GM18499 (cell line): ENCODE measurements around the gene CDH4.

Experiments used
- ATAC-seq: cut with Tn5 transposase; IDR thresholded peaks from one replicate; pipeline ENCODE4 v1.9.1; 2021; ENCODE audit warnings: moderate number of reproducible peaks; ENCODE audit not compliant: insufficient read depth, unreplicated experiment

Gene CDH4

GRCh38 chr20:61353261-61354000 is 101.4 kb downstream of the CDH4 start:
- no peak for ATAC-seq

DNA sequence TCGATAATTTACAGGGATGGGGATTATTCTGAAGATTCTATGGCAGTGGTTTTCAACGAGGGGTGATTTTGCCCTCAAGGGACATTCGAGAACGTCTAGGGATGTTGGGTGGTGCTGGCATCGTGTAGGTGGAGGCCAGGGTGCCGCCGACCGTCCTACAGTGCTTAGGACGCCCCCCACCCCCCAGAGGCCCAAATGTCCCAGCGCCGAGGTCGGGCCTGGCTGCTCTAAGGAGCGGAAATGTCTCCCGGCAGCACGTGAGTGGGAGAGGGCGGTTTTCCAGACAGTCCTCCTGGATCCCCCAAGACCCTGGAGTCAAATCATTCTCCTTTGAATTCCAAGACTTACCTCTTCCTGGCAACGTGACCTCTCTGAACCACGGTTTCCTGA is 101.9 kb downstream of the CDH4 start:
- no peak for ATAC-seq

GRCh38 chr20:61354501-61354900 is 102.4 kb downstream of the CDH4 start:
- no peak for ATAC-seq

DNA sequence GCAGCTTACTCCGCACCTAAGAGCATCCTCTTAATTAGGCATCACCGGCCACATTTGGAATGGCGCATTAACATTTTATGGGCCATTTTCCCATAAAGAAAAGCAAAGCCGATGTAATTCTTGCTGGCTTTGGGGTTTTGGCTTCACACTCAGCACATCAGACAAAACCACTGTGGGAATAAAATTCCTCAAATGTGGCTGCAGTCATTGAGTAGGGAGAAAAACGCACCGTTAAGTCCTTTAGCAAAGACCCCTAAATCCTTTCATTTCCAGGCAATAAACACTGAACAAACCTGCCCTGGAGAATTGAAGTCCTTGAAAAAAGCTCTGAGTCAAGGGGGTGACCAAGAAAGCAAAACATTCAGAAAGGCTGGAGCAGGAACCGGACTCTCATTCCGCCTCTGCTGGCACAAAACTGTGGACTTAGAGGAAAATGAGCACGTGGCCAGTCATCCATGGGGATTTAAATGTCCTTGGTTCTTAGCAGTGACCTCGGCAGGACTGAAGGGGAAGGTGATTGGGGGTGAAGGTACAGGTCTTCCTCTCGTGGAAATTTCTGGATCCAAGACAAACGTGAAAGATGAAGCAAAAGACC is 102.9 kb downstream of the CDH4 start:
- no peak for ATAC-seq

- ATAC-seq, result no peak
Measured at GRCh38 chr20:61355585-61355984, 103.5 kb downstream of the CDH4 start.

DNA sequence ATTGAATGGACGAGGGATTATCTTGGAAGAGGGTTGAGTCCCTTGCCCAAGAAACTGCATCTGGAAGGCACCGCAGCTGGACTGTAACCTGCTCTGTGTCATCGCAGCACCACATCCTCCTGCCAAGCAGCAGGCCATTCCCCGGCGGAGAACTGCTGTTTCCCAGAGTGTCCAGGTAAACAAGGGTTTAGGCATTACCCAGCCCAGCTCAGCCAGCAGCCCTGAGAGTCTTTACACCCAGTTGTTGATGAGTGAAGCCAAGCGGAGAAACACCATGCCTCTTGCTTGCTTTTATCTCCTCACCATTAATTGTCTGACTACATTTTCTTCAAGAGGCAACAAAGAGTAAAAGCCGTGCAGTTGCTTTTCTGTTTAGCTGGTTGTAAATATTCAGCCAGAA is 104.1 kb downstream of the CDH4 start:
- ATAC-seq, result no peak

DNA sequence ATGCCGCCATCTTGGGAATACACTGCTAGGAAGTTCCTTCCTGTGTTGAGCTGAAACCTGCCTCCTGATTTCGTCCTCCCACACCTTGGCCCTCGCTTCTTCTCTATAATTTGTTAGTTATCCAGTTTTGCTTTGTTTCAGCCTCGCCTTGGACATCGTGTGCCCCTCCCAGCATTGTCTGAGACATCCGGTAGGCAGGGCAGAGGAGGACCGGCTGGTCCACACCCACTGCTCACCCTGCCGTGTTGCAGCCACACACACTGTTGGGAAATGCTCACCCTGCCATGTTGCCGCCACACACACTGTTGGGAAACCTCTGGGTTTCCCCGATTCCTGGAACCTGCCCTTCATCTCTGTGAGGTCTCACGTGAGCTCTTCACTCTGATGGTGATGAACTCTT is 105.1 kb downstream of the CDH4 start:
- ATAC-seq, result no peak

GRCh38 chr20:61359254-61359653 is 107.2 kb downstream of the CDH4 start:
- ATAC-seq, result no peak

DNA sequence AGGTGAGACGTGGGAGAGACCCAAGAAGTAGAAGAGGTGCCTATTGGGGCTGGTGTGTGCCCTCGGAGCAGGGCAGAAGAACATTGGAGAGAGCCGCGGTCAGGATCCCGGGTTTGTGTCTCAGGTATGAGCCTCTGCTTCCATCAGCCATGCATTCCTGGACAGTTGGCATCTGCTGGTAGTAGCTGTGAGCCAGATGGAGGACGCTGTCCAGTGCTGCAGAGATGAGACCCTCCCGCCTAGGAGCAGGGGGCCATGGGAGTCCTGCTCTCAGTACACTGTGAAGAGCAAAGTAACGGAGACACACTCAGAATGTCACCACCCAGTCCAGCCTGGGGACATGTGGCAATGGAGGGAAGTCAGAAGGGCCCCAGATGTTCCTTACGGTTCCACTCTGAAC is 108.2 kb downstream of the CDH4 start:
- ATAC-seq, result no peak

DNA sequence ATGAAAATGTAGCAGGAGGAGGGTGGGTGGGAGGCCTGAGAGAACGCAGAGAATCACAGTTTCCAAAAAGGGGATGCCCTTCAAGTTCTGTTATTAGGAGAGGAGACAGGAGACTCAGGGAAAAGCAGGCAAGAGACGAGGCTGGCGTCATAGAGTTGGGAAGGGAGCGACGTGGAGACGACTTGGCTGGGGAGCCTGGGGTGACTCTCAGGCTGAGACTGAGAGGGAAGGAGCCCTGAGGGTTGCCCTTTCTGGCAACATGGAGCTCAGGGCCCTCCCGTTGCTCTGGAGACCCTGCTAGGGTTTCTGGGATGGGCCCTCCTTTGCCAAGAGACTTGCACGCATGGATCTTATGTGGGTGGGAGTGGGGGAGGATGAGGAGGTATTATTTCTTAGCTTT is 108.9 kb downstream of the CDH4 start:
- ATAC-seq, result no peak

- no peak for ATAC-seq
Measured at GRCh38 chr20:61361501-61361900, 109.4 kb downstream of the CDH4 start.

GRCh38 chr20:61364147-61364546 is 112.1 kb downstream of the CDH4 start:
- no peak for ATAC-seq

- ATAC-seq, result no peak
Measured at GRCh38 chr20:61366914-61367313, 114.9 kb downstream of the CDH4 start.

- ATAC-seq, result no peak
Measured at GRCh38 chr20:61369731-61370520, 117.9 kb downstream of the CDH4 start.

GRCh38 chr20:61370841-61371303 is 118.8 kb downstream of the CDH4 start:
- no peak for ATAC-seq

DNA sequence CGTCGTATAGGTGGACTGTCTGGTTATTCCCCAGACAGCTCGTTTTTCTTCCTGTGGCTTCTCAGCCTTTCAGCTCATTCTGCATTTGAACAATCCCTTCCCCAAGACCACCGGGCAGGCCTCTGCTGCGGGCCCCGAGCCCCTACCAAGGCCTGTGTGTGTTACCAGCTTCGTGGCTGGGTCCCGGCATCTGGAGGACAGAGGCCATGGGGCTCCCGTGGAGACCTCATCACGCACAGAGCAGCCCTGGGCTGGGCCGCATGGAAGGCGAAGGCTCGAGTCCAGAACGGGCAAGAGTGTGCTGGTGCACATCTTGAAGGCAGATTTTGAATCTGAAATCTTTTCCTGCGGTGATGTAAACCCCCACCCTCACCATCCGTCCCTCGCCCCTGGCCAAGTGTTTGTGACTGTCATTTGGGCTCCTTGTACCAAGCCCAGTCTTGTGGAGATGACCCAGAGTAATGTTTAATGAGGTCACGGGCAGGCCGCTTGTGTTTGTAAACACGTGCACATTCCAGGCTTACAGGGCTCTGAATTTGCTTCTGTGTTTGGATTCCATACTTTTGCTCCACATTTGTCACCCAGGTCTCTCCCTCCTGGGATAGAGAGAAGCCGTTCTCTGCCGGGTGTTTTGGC is 119.6 kb downstream of the CDH4 start:
- no peak for ATAC-seq

DNA sequence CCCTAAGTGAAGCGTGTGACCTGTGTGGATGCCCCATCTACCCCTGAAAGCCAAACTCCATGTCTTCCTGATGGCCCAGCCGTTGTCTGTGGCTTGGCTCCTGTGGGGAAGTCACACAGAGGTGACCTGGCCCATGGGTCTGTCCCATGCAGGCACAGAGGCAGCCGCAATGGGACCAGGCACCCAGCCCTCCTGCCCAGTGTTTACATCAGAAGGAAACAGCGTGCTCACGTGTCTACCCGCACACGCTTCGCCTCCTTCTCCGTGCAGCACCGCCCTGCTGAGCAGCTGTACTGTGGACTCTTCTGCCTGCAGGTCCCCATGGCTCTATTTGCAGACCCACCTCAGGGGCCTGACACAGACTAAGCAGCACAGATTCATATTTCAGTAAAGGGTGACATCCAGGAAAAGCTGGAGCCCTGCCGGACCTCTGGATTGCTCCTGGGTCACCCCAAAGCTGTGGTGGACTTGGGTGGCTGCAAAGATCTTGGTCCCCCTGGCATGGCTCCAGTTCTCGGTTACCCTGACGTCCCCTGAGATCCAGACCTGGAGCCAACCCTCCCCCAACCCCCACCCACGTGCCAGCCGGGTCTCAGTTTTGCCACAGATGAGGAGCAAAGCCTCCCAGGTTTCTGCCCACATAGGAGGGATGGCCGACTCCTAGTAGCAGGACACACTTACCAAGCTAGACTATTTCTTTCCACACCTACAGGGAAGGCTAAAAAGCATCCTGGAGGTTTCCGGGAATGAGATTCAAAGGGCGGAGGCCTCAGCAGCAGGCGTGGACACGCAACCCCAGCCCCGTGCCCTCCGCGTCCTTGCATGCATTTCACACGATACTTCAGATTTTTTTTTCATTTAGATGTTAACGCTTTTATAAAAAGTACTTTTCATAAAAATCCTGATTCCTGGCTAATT is 120.3 kb downstream of the CDH4 start:
- ATAC-seq, result no peak

GRCh38 chr20:61373055-61373399 is 121.0 kb downstream of the CDH4 start:
- ATAC-seq, result no peak

- ATAC-seq, result no peak
Measured at GRCh38 chr20:61373956-61374545, 122.0 kb downstream of the CDH4 start.
